ENCODE data around the gene SEMA5A.

Gene SEMA5A

GRCh38 chr5:9573796-9574195 is 27.9 kb upstream of the SEMA5A start:
- no peak for TF ChIP-seq CTCF (conservative IDR thresholded peaks at IDR 0.05)
- no peak overlapping the region for H3K27ac ChIP-seq

- TF ChIP-seq CTCF (conservative IDR thresholded peaks at IDR 0.05): no peak
- no peak overlapping the region for H3K27ac ChIP-seq
Observed at GRCh38 chr5:9572246-9572645, 26.4 kb upstream of the SEMA5A start.

DNA sequence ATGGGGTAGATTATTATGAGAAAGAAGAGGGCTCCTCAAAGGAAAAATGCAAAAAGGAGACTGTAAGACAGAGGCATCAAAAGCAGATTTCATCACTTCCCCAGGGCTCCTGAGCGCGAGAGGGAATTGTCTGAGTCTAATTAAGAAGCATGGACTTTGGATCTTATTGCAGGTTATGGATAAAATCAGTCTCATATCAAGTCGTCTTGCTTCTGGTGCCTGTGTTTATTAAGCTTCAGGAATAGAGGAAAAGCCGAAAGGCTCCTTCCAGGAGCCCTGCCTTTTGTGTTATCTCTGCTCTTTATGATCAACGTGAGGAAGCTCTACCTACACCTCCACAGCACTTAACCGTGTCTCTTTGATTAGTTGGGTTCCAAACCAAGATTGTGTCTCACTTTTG is 25.0 kb upstream of the SEMA5A start:
- H3K27ac ChIP-seq: no peak overlapping the region
- no peak for TF ChIP-seq CTCF (conservative IDR thresholded peaks at IDR 0.05)

DNA sequence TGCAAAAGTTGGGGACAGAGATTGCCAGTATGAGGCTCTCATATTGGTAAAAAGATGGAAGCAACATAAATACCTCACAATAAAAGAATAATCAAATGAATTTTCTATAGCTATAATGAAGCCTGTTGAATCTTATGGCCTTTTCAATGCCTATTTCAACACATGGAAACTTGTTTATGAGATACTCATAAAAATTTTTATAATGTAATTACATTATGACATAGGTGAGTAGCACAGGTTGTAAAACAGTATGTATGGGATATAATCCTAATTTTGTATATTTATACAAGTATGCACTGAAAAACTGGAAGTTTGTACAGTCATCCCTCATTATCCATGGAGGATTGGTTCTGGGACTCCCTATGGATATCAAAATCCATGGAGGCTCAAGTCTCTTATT is 21.2 kb upstream of the SEMA5A start:
- no peak overlapping the region for H3K27ac ChIP-seq
- TF ChIP-seq CTCF (conservative IDR thresholded peaks at IDR 0.05): no peak

- no peak overlapping the region for H3K27ac ChIP-seq
- no peak for TF ChIP-seq CTCF (conservative IDR thresholded peaks at IDR 0.05)
Observed at GRCh38 chr5:9564752-9565151, 18.9 kb upstream of the SEMA5A start.

DNA sequence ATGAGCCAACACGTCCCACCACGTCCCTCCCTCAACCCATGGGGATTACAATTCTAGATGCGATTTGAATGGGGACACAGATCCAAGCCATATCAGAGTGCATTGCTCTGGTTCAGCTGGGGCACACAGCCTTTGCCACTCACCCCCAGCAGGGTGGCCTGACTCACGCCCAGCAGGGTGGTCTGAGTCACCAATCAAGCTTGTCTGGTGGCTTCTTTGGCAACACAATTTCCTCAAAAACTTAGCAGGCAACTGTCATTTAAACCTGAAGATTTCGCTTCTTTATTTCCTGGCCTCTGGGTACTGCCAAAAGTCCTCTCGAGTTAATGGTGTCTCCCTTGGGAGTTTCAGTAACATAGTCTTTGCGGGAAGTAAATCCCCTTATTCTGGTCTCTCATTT is 16.3 kb upstream of the SEMA5A start:
- H3K27ac ChIP-seq: no peak overlapping the region
- no peak for TF ChIP-seq CTCF (conservative IDR thresholded peaks at IDR 0.05)

- no peak overlapping the region for H3K27ac ChIP-seq
- no peak for TF ChIP-seq CTCF (conservative IDR thresholded peaks at IDR 0.05)
Observed at GRCh38 chr5:9559965-9560364, 14.1 kb upstream of the SEMA5A start.

Measured in VCaP (cell line).